ENCODE data around the gene SLC25A26. TPM values are rescaled to one million over a fixed set of nuclear protein-coding genes. Genes with fewer than 3 reads are reported as not detected.

Gene SLC25A26
- total and polyA plus RNA-seq, 5 donors from 2014 or later = 23.4 to 47.7 (median 33.0) TPM

DNA sequence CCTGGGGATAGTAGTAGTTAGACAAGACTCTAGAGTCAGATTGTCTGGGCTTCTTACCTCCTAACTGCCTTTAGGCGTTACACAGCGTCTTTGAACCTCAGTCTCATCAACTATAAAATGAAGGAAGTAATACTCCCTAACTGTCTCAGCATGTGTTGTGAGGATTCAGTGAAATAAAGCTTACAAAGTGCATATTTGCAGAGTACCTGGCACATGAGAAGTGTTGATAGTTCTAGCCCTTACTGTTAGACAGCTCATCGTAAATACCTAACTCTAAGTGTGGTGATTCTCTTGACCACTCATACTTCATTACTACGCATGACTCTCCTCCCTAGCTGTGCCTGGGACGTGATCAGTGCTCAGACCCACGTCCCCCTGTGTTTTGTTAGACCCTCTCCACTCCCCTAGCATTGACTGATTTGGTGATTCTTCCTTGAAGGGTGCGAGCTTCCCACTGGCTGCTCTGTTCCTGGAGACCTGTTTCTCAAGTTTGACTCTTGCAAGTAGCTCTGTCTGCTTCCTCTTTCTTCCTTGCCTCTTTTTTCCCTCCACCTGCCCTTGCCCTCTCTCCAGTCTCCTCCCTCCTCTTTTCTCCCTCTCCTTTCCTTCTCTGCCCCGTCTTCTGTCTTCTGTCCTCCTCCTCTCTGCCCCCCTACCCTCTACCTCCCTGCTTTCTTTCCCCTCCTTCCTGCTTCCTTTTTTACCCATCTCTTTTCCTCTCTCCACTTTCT is 124.2 kb downstream of the SLC25A26 start:
- H3K4me1 ChIP-seq (ENCODE audit: control insufficient read depth, insufficient read depth, low read length, poor library complexity, severe bottlenecking) = no peaks in the 10 kb centered on the region
- no peaks in the 10 kb centered on the region for H3K27me3 ChIP-seq (ENCODE audit: control insufficient read depth, insufficient read depth, low read length)
- DNase-seq = no peak
- peak overlapping the region in 2 of 3 donors; percentile 34 to 78 for H3K27ac Mint-ChIP-seq
- H3K4me3 ChIP-seq (ENCODE audit: low read depth, low read length) = no peak overlapping the region
- no peaks in the 10 kb centered on the region for H3K27me3 Mint-ChIP-seq
- H3K9me3 Mint-ChIP-seq = peaks cover 0 to 4% (median 0%) of the 10 kb centered on the region in 7 donors
- H3K4me1 Mint-ChIP-seq = peaks cover 5 to 21% (median 11%) of the 10 kb centered on the region in 4 donors
- peaks cover 13% of the 10 kb centered on the region for H3K36me3 ChIP-seq (ENCODE audit: control insufficient read depth, insufficient read depth, low read length)
- no peak overlapping the region for H3K4me3 Mint-ChIP-seq
- H3K27ac ChIP-seq (ENCODE audit: insufficient read depth, low read length, poor library complexity, severe bottlenecking) = no peak overlapping the region
- peaks cover 27% of the 10 kb centered on the region for H3K36me3 Mint-ChIP-seq
- no peaks in the 10 kb centered on the region for H3K9me3 ChIP-seq (ENCODE audit: control insufficient read depth in 2 of 2, low read length in 2 of 2)
- ATAC-seq (ENCODE audit: low read depth in 2 of 2) = no peak

DNA sequence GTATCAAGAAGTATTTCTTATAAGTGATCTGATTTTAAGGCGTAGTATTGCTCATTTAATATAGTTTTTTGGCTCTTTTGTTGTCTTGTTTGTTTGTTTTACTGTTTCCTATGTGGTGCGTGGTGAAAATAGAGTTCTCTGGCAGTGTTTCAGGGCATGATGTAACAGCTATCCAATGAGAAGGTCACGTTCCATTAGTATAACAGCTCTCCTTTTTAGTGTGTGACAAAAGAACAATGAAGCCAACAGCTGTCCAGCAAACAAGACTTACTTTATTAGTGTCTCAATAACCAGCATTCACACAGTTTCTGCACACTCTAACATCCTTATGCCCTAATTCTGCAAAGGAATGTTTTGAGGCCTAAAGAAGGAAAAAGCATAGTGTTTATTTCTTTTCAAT is 127.9 kb downstream of the SLC25A26 start:
- H3K27ac Mint-ChIP-seq = no peak overlapping the region

DNA sequence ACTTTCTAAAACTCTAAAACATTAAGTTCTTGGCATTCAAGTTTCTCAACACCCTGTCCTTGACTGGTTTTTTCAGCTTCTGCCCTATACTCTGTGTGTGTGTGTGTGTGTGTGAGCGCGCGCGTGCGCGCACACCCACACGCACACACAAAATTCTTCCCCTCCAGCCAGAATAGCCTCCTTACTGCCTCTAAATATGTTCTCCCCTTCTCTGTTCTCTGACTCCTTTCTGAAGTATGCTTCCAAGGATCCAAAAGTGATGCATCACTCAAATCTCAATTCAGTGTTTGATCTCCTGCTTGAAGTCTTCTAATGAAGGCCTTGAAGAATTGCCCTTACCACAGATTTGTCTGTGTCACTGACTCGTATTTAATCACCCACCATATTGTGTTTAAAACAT is 129.8 kb downstream of the SLC25A26 start:
- no peak for DNase-seq
- no peaks in the 10 kb centered on the region for H3K27me3 ChIP-seq (ENCODE audit: control insufficient read depth, insufficient read depth, low read length)
- no peak for ATAC-seq (ENCODE audit: low read depth in 2 of 2)
- H3K36me3 Mint-ChIP-seq = peaks cover 28% of the 10 kb centered on the region
- peaks cover 16% of the 10 kb centered on the region for H3K4me1 ChIP-seq (ENCODE audit: control insufficient read depth, insufficient read depth, low read length, poor library complexity, severe bottlenecking)
- H3K4me3 Mint-ChIP-seq = no peak overlapping the region
- peaks cover 13% of the 10 kb centered on the region for H3K36me3 ChIP-seq (ENCODE audit: control insufficient read depth, insufficient read depth, low read length)
- H3K4me3 ChIP-seq (ENCODE audit: low read depth, low read length) = no peak overlapping the region
- peaks cover 0 to 4% (median 0%) of the 10 kb centered on the region in 7 donors for H3K9me3 Mint-ChIP-seq
- no peaks in the 10 kb centered on the region for H3K9me3 ChIP-seq (ENCODE audit: control insufficient read depth in 2 of 2, low read length in 2 of 2)
- peaks cover 17 to 32% (median 25%) of the 10 kb centered on the region in 4 donors for H3K4me1 Mint-ChIP-seq
- H3K27ac ChIP-seq (ENCODE audit: insufficient read depth, low read length, poor library complexity, severe bottlenecking) = no peak overlapping the region
- H3K27me3 Mint-ChIP-seq = no peaks in the 10 kb centered on the region
- H3K27ac Mint-ChIP-seq = peak overlapping the region in 1 of 3 donors; percentile 7

More for the DNA sequence above, 127.9 kb downstream of the SLC25A26 start:
- Histone ChIP-seq H3K4me1 (ENCODE audit: control insufficient read depth, insufficient read depth, low read length, poor library complexity, severe bottlenecking) (peaks cover 3% of the 10 kb centered on the region), H3K27ac (ENCODE audit: insufficient read depth, low read length, poor library complexity, severe bottlenecking) (no peak overlapping the region), H3K9me3 (ENCODE audit: control insufficient read depth in 2 of 2, low read length in 2 of 2) (no peaks in the 10 kb centered on the region), H3K27me3 (ENCODE audit: control insufficient read depth, insufficient read depth, low read length) (no peaks in the 10 kb centered on the region), H3K36me3 (ENCODE audit: control insufficient read depth, insufficient read depth, low read length) (peaks cover 13% of the 10 kb centered on the region), H3K4me3 (ENCODE audit: low read depth, low read length) (no peak overlapping the region)
- Mint-ChIP-seq H3K9me3 (peaks cover 0 to 4% (median 0%) of the 10 kb centered on the region in 7 donors), H3K36me3 (peaks cover 31% of the 10 kb centered on the region), H3K27me3 (no peaks in the 10 kb centered on the region), H3K4me1 (peaks cover 8 to 25% (median 16%) of the 10 kb centered on the region in 4 donors), H3K4me3 (no peak overlapping the region)
- DNase-seq (no peak), ATAC-seq (ENCODE audit: low read depth in 2 of 2) (no peak)

DNA sequence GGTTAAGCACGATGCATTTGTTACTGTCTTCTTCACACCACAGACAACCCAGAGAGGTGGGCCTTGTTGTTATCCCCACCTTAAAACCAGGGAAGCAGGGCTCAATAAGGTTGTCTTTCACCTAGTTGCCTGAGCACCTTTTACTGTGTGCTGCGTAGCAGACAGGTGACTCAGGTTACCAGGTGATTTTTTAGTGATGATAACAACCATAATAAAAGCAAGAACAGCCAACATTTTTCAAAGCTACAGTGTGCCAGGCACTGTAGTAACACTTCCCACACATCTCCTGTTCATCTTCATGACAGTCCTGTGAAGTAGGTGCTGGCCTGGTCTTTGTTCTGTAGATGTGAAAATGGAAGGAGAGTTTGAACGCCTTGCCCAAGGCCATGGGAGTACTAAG is 132.2 kb downstream of the SLC25A26 start:
- Mint-ChIP-seq H3K27me3 (no peaks in the 10 kb centered on the region), H3K4me1 (peaks cover 23 to 43% (median 29%) of the 10 kb centered on the region in 4 donors), H3K9me3 (no peaks in the 10 kb centered on the region), H3K36me3 (peaks cover 17% of the 10 kb centered on the region), H3K27ac (peak overlapping the region in 1 of 3 donors; percentile 71), H3K4me3 (no peak overlapping the region)
- Histone ChIP-seq H3K4me1 (ENCODE audit: control insufficient read depth, insufficient read depth, low read length, poor library complexity, severe bottlenecking) (peaks cover 24% of the 10 kb centered on the region), H3K27ac (ENCODE audit: insufficient read depth, low read length, poor library complexity, severe bottlenecking) (no peak overlapping the region), H3K9me3 (ENCODE audit: control insufficient read depth in 2 of 2, low read length in 2 of 2) (no peaks in the 10 kb centered on the region), H3K27me3 (ENCODE audit: control insufficient read depth, insufficient read depth, low read length) (no peaks in the 10 kb centered on the region), H3K4me3 (ENCODE audit: low read depth, low read length) (no peak overlapping the region), H3K36me3 (ENCODE audit: control insufficient read depth, insufficient read depth, low read length) (peaks cover 3% of the 10 kb centered on the region)
- no peak for DNase-seq
- ATAC-seq (ENCODE audit: low read depth in 2 of 2) = no peak

DNA sequence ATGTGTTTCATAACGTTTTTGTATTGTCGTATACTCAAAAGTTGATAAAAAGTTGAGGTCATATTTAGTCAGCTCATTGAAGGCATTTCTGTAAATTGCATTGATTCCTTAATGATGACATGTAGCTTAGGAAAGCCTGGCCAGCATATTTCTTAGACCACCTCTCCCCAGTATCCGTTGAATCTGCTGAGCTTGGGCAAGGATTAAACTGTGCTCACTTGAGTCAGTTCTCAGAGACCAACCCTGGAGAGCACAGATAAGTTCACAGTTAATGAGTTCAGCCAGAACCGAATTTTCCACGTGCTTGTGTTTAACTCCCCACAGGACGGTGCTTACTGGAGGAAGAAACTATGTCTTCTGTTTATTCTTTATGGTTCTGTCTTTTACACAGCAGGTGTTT is 132.7 kb downstream of the SLC25A26 start:
- no peak overlapping the region for H3K27ac ChIP-seq (ENCODE audit: insufficient read depth, low read length, poor library complexity, severe bottlenecking)
- DNase-seq (no peak), ATAC-seq (ENCODE audit: low read depth in 2 of 2) (no peak)
- peaks cover 24% of the 10 kb centered on the region for H3K4me1 ChIP-seq (ENCODE audit: control insufficient read depth, insufficient read depth, low read length, poor library complexity, severe bottlenecking)
- Mint-ChIP-seq H3K4me1 (peaks cover 22 to 46% (median 29%) of the 10 kb centered on the region in 4 donors), H3K4me3 (peak overlapping the region in 1 of 4 donors; percentile 9), H3K9me3 (no peaks in the 10 kb centered on the region), H3K36me3 (peaks cover 13% of the 10 kb centered on the region), H3K27me3 (no peaks in the 10 kb centered on the region), H3K27ac (peak overlapping the region; percentile 43 to 71 (median 62))
- H3K36me3 ChIP-seq (ENCODE audit: control insufficient read depth, insufficient read depth, low read length) = peaks cover 3% of the 10 kb centered on the region
- no peak overlapping the region for H3K4me3 ChIP-seq (ENCODE audit: low read depth, low read length)
- no peaks in the 10 kb centered on the region for H3K27me3 ChIP-seq (ENCODE audit: control insufficient read depth, insufficient read depth, low read length)
- no peaks in the 10 kb centered on the region for H3K9me3 ChIP-seq (ENCODE audit: control insufficient read depth in 2 of 2, low read length in 2 of 2)

DNA sequence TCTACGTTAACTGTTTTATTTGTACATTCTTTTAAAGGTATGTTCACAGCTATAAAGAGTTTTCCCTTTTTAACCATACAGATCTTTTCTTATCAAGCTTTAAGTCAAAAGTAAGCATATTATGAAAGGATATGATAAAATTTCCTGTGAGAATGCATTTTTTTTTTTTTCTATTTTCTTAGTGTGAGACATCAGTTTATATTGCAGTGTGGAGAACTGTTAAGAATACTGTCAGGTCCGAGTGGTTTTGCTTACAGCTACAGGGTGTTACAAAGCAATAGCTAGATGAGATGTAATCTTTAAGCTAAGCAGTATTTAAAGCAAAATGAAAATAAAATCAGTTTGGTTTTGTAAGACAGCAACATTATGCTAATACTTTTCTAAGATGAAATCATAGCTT is 133.2 kb downstream of the SLC25A26 start:
- Mint-ChIP-seq H3K4me1 (peaks cover 22 to 46% (median 29%) of the 10 kb centered on the region in 4 donors), H3K9me3 (no peaks in the 10 kb centered on the region), H3K4me3 (peak overlapping the region in 2 of 4 donors; percentile 9 to 29), H3K27ac (peak overlapping the region; percentile 43 to 71 (median 62)), H3K27me3 (no peaks in the 10 kb centered on the region), H3K36me3 (peaks cover 10% of the 10 kb centered on the region)
- Histone ChIP-seq H3K4me3 (ENCODE audit: low read depth, low read length) (peak overlapping the region; percentile 33), H3K9me3 (ENCODE audit: control insufficient read depth in 2 of 2, low read length in 2 of 2) (no peaks in the 10 kb centered on the region), H3K27ac (ENCODE audit: insufficient read depth, low read length, poor library complexity, severe bottlenecking) (no peak overlapping the region), H3K27me3 (ENCODE audit: control insufficient read depth, insufficient read depth, low read length) (no peaks in the 10 kb centered on the region), H3K4me1 (ENCODE audit: control insufficient read depth, insufficient read depth, low read length, poor library complexity, severe bottlenecking) (peaks cover 24% of the 10 kb centered on the region), H3K36me3 (ENCODE audit: control insufficient read depth, insufficient read depth, low read length) (peaks cover 3% of the 10 kb centered on the region)
- no peak for DNase-seq
- ATAC-seq (ENCODE audit: low read depth in 2 of 2) = no peak

DNA sequence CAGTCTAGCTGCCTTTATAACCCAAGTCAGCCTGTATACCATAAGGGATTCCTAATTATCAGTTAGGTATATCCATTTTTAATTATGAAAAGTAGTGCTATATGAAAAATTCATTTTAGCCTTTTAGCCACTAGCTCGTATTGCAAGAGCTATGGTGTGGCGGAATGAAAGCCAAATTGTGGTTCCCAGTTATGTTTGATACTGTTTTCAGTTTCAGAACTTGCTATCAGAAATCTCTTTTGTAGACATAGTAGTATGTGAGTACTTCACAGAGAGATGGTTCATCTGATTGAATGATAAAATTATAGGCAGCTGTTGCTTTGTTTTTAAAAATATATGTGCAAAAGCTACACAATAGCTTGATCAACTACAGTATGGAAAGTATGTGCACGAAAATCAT is 134.6 kb downstream of the SLC25A26 start:
- peaks cover 7% of the 10 kb centered on the region for H3K36me3 Mint-ChIP-seq
- Histone ChIP-seq H3K4me3 (ENCODE audit: low read depth, low read length) (peak overlapping the region; percentile 68), H3K36me3 (ENCODE audit: control insufficient read depth, insufficient read depth, low read length) (no peaks in the 10 kb centered on the region), H3K4me1 (ENCODE audit: control insufficient read depth, insufficient read depth, low read length, poor library complexity, severe bottlenecking) (peaks cover 24% of the 10 kb centered on the region), H3K27ac (ENCODE audit: insufficient read depth, low read length, poor library complexity, severe bottlenecking) (peak overlapping the region; percentile 54), H3K9me3 (ENCODE audit: control insufficient read depth in 2 of 2, low read length in 2 of 2) (no peaks in the 10 kb centered on the region), H3K27me3 (ENCODE audit: control insufficient read depth, insufficient read depth, low read length) (no peaks in the 10 kb centered on the region)
- peak in 2 of 3 donors; percentile 11 to 74 for DNase-seq
- peak overlapping the region; percentile 4 to 90 (median 87) for H3K27ac Mint-ChIP-seq
- no peaks in the 10 kb centered on the region for H3K27me3 Mint-ChIP-seq
- ATAC-seq (ENCODE audit: low read depth in 2 of 2) = peak; percentile 60 to 65
- H3K4me1 Mint-ChIP-seq = peaks cover 19 to 47% (median 28%) of the 10 kb centered on the region in 4 donors
- H3K9me3 Mint-ChIP-seq = peaks cover 0 to 2% (median 0%) of the 10 kb centered on the region in 7 donors
- peak overlapping the region; percentile 2 to 52 (median 36) for H3K4me3 Mint-ChIP-seq

Measured in CD4-positive, CD25-positive, alpha-beta regulatory T cell (primary cell).